DND-41 (cell line): ENCODE data around the gene DLG2.

Experiments
- EZH2 ChIP-seq: IDR thresholded peaks from 3 replicates; pipeline ENCODE4 v1.6.1; 2012; ENCODE audit warnings: borderline replicate concordance, low read depth, mild to moderate bottlenecking, moderate library complexity, low read length, inconsistent platforms; ENCODE audit not compliant: severe bottlenecking
- TF ChIP-seq, protein P1 (sequence below): IDR thresholded peaks from 2 replicates; pipeline ENCODE4 v1.5.1; 2012; ENCODE audit warnings: borderline replicate concordance, low read length, moderate library complexity, mild to moderate bottlenecking; ENCODE audit not compliant: poor library complexity, severe bottlenecking; ENCODE audit errors: extremely low read depth

DNA sequence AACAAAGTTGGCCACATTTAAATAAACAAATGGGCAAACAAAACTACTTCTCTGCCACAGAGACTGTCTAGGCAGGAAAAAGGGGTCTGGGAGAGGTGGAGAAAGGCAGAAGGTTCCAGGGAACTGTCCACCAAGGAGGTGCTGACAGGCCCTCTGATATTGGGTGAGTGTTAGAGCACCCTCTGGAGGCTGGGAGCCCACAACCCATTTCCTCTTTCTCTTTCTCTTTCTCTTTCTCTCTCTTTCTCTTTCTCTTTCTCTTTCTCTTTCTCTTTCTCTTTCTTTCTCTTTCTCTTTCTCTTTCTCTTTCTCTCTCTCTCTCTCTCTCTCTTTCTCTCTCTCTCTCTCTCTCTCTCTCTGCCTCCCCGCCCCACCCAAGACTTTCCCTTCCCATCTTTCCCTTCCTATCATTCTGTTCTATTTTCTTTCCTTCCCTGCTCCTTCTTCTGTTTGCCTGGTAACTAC lies 912.8 kb downstream of the DLG2 start:
- TF ChIP-seq, protein P1, sequence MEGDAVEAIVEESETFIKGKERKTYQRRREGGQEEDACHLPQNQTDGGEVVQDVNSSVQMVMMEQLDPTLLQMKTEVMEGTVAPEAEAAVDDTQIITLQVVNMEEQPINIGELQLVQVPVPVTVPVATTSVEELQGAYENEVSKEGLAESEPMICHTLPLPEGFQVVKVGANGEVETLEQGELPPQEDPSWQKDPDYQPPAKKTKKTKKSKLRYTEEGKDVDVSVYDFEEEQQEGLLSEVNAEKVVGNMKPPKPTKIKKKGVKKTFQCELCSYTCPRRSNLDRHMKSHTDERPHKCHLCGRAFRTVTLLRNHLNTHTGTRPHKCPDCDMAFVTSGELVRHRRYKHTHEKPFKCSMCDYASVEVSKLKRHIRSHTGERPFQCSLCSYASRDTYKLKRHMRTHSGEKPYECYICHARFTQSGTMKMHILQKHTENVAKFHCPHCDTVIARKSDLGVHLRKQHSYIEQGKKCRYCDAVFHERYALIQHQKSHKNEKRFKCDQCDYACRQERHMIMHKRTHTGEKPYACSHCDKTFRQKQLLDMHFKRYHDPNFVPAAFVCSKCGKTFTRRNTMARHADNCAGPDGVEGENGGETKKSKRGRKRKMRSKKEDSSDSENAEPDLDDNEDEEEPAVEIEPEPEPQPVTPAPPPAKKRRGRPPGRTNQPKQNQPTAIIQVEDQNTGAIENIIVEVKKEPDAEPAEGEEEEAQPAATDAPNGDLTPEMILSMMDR = peak; percentile 82
- TF ChIP-seq EZH2 = no peak
